GM12892 (cell line): ENCODE data around the gene BCO2.

ENCODE experiments used
- POLR2A ChIP-seq: IDR thresholded peaks from 2 replicates; pipeline ENCODE4 v1.6.1; 2011; ENCODE audit warnings: low read depth, low read length, control low read depth
- POLR2AphosphoS5 ChIP-seq: IDR thresholded peaks from 2 replicates; pipeline ENCODE4 v1.6.1; 2011; ENCODE audit warnings: low read depth, low read length, control low read depth
- TAF1 ChIP-seq: IDR thresholded peaks from 2 replicates; pipeline ENCODE4 v1.6.1; 2011; ENCODE audit warnings: low read depth, mild to moderate bottlenecking, control low read depth, low read length, borderline replicate concordance

DNA sequence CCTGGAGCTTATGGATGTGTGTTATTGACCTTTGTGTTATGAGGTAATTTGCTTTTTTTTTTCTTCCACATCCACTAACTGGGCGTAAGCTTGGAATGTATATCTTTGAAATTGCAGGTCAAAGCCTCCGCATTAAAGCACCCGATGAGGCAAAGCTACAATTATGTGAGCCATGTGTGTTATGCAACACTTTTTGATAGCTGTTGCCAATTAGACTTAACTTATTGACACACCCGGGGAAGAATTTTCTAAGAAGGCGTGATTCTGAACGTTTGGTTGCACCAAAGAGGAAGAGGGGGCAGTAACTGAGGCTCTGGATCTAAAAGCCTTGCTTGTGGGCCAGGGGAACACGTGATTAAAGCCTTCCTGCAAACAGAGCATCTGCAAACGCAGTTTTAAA, 8.8 kb upstream of the BCO2 start:
- no peak for TF ChIP-seq POLR2A
- no peak for TF ChIP-seq TAF1
- TF ChIP-seq POLR2AphosphoS5 = no peak
